Putamen (tissue), 1 donor: ENCODE data around the gene MYPN.
"Not testable (repeated sequence)": the region's sequence is repeated elsewhere in the genome, so short reads cannot be mapped to it uniquely, and the experiment has no call there.

Source experiments
- DNase-seq: peaks from one replicate; pipeline ENCODE4 v3.0.0-alpha.2; 2016; ENCODE audit warnings: low spot score

Gene MYPN

GRCh38 chr10:68109331-68109730 lies at the start of gene MYPN:
TSS of gene MYPN (plus strand) at chr10:68109488. CDS start at chr10:68121439, 11,951 bp downstream.
- no peak for DNase-seq

GRCh38 chr10:68067029-68067428 lies 42.3 kb upstream of the MYPN start:
- no peak for DNase-seq

- no peak for DNase-seq
Observed at GRCh38 chr10:68067508-68067907, 41.8 kb upstream of the MYPN start.

GRCh38 chr10:68073631-68074030 lies 35.7 kb upstream of the MYPN start:
- DNase-seq: no peak

- no peak for DNase-seq
Observed at GRCh38 chr10:68074031-68074774, 35.1 kb upstream of the MYPN start.

- DNase-seq: peak; percentile 94
Observed at GRCh38 chr10:68074775-68075549, 34.3 kb upstream of the MYPN start, which contains the start of gene HERC4. TSS of gene HERC4 (minus strand) at chr10:68075283. CDS start at chr10:68073108, 2,175 bp downstream.

- DNase-seq: no peak
Observed at GRCh38 chr10:68075550-68076004, 33.7 kb upstream of the MYPN start.

GRCh38 chr10:68076081-68076480 lies 33.2 kb upstream of the MYPN start:
- DNase-seq: not testable (repeated sequence)

- DNase-seq: no peak
Observed at GRCh38 chr10:68077026-68077425, 32.3 kb upstream of the MYPN start.

- no peak for DNase-seq
Observed at GRCh38 chr10:68079434-68079833, 29.9 kb upstream of the MYPN start.

GRCh38 chr10:68080853-68081431 lies 28.3 kb upstream of the MYPN start:
- no peak for DNase-seq

- DNase-seq: no peak
Observed at GRCh38 chr10:68081916-68082315, 27.4 kb upstream of the MYPN start.

GRCh38 chr10:68082872-68083271 lies 26.4 kb upstream of the MYPN start:
- no peak for DNase-seq

GRCh38 chr10:68083953-68084352 lies 25.3 kb upstream of the MYPN start:
- DNase-seq: no peak

GRCh38 chr10:68084469-68084868 lies 24.8 kb upstream of the MYPN start:
- DNase-seq: no peak

- no peak for DNase-seq
Observed at GRCh38 chr10:68086011-68086410, 23.3 kb upstream of the MYPN start.

- no peak for DNase-seq
Observed at GRCh38 chr10:68086910-68087684, 22.2 kb upstream of the MYPN start.

GRCh38 chr10:68087685-68088401 lies 21.4 kb upstream of the MYPN start:
- no peak for DNase-seq

GRCh38 chr10:68088740-68089139 lies 20.5 kb upstream of the MYPN start:
- no peak for DNase-seq

- no peak for DNase-seq
Observed at GRCh38 chr10:68090586-68090985, 18.7 kb upstream of the MYPN start.

GRCh38 chr10:68092512-68092911 lies 16.8 kb upstream of the MYPN start:
- DNase-seq: no peak
